Pancreas (tissue), 10 donors: ENCODE measurements around the gene CLIP2. TPM values are rescaled to one million over a fixed set of nuclear protein-coding genes. Genes with fewer than 3 reads are reported as not detected.
A peak's percentile ranks its signal among the peaks of the same experiment; 100 is the strongest.
"Not testable (repeated sequence)": the region's sequence is repeated elsewhere in the genome, so short reads cannot be mapped to it uniquely, and the experiment has no call there.

ENCODE experiments used
- ATAC-seq, 4 donors: fragments of 200-7000 bp; cut with Tn5 transposase; one replicate each; pipeline versions ENCODE4 v1.8.0 to v1.9.1; 2020; ENCODE audit warnings: mild to moderate bottlenecking in 4 of 4, moderate library complexity in 4 of 4
- DNase-seq, 6 donors: peaks; one replicate each; pipeline ENCODE4 v3.0.0-alpha.2; 2020
- FAIRE-seq: peaks from 2 replicates; lab custom pipeline; 2012; peaks lifted over from hg19 to GRCh38; lab: Jason Lieb, UNC
- H3K27ac ChIP-seq, 4 donors: fragments of 200-600 bp; sonication (generic); 1 replicate in 3 of 4; 2 replicates in 1 of 4; pipeline versions ENCODE4 v1.5.0 to v1.8.0; 2020
- H3K27me3 ChIP-seq, 4 donors: fragments of 200-600 bp; one replicate each; pipeline ENCODE4 v1.8.0; 2021
- H3K36me3 ChIP-seq, 3 donors: fragments of 200-600 bp; sonication (generic) in 1 of 3; one replicate each; pipeline versions ENCODE4 v1.5.0 to v1.8.0; 2020 to 2021
- H3K4me1 ChIP-seq, 3 donors: fragments of 200-600 bp; one replicate each; pipeline ENCODE4 v1.8.0; 2021
- H3K4me3 ChIP-seq, 4 donors: fragments of 200-600 bp; sonication (generic) in 2 of 4; one replicate each; pipeline versions ENCODE4 v1.5.0 to v1.8.0; 2020 to 2021
- H3K9me3 ChIP-seq, 4 donors: fragments of 200-600 bp; one replicate each; pipeline ENCODE4 v1.8.0; 2021
- CTCF ChIP-seq, 4 donors: fragments of 200-600 bp; sonication (generic) in 3 of 4; IDR thresholded peaks; one replicate each; pipeline versions ENCODE4 v1.5.0 to v1.8.0; 2021; ENCODE audit warnings: antibody characterized with exemption in 4 of 4
- WGBS, 2 donors: extraction: QIAGEN DNeasy Blood & Tissue Kit; methylation state at CpG; one replicate each; pipeline ENCODE4 v1.1.7; 2013; 5-methylcytosine and 5-hydroxymethylcytosine counted together
- intact Hi-C, 3 donors: fragments of 100-400 bp; cut with DNase I; formaldehyde crosslinking; loops; one replicate each; pipeline versions ENCODE4 v1.11.1 to v1.14.2; 2022
- polyA plus RNA-seq, 2 donors: library from polyadenylated mRNA; stranded (reverse); fragments of 200-250 nt; gene quantifications; one replicate each; pipeline ENCODE4 v1.2.3, GENCODE V29; 2013
- total RNA-seq, 6 donors: library from RNA; stranded (reverse); fragmentation: NEBNext Ultra II Directional in 4 of 6; extraction: Animal tissue kit (Norgen Biotek cat#: 25700) in 4 of 6; gene quantifications; one replicate each; pipeline versions ENCODE4 v1.2.1 to v1.2.4, GENCODE V29; 2021 to 2023
- donor health status: healthy with polysubstance abuse.
- donor health status: DM: no; HTN: no; CAD: no; lungs with moderate emphysema.
- donor health status: DM: no; HTN: no; CAD: no.
- donor health status: control.
- donor health status: control.
- donor health status: Bipolar disorder and iron deficiency.
- donor health status: DM: yes; HTN: yes; CAD: no.
- donor health status: DM: no; HTN: no; CAD: no.
- donor health status: DM: no; HTN: no; CAD: no.
- donor health status: DM: yes; HTN: yes; CAD: no.

Gene CLIP2
- total and polyA plus RNA-seq, 8 donors, result 8.5 to 30.6 (median 20.8) TPM

- FAIRE-seq (no peak), DNase-seq (peak in 1 of 6 donors; percentile 21), ATAC-seq (no peak)
- Histone ChIP-seq H3K4me1 (peaks cover 0 to 10% (median 10%) of the 10 kb centered on the region in 3 donors), H3K27ac (peak overlapping the region; percentile 81 to 96 (median 91)), H3K4me3 (peak overlapping the region; percentile 36 to 78 (median 64)), H3K9me3 (no peaks in the 10 kb centered on the region), H3K27me3 (no peaks in the 10 kb centered on the region), H3K36me3 (no peaks in the 10 kb centered on the region)
- TF ChIP-seq CTCF (IDR thresholded peaks at IDR 0.05), result no peak
- WGBS, 2 donors, result 11% methylated on average over 20 of the region's 20 CpGs
- intact Hi-C loops, result no loop called here
Observed at GRCh38 chr7:74254858-74255379, 34.3 kb upstream of the CLIP2 start.

- H3K36me3 ChIP-seq, intact Hi-C loops, DNase-seq, FAIRE-seq, ATAC-seq, H3K27me3 ChIP-seq, H3K9me3 ChIP-seq: not testable (repeated sequence)
- Histone ChIP-seq H3K4me1 (peaks cover 0 to 10% (median 10%) of the 10 kb centered on the region in 3 donors), H3K27ac (peak overlapping the region in 3 of 4 donors; percentile 81 to 96 (median 90)), H3K4me3 (peak overlapping the region in 2 of 4 donors; percentile 67 to 78)
- 92 to 97% methylated on average over 6 of the region's 6 CpGs for WGBS, 2 donors
Observed at GRCh38 chr7:74255461-74255860, 33.7 kb upstream of the CLIP2 start.

- H3K36me3 ChIP-seq, result no peaks in the 10 kb centered on the region
- no peak overlapping the region for H3K4me3 ChIP-seq
- ATAC-seq (no peak), DNase-seq (no peak), FAIRE-seq (no peak)
- no peak for TF ChIP-seq CTCF (IDR thresholded peaks at IDR 0.05)
- no peaks in the 10 kb centered on the region for H3K27me3 ChIP-seq
- H3K27ac ChIP-seq, result no peak overlapping the region
- WGBS, 2 donors, result 79 to 87% methylated on average over 12 of the region's 12 CpGs
- peaks cover 0 to 10% (median 10%) of the 10 kb centered on the region in 3 donors for H3K4me1 ChIP-seq
- intact Hi-C loops, result no loop called here
- no peaks in the 10 kb centered on the region for H3K9me3 ChIP-seq
Observed at GRCh38 chr7:74256491-74257408, 32.5 kb upstream of the CLIP2 start.

- H3K27ac ChIP-seq, result no peak overlapping the region
- ATAC-seq (no peak), DNase-seq (no peak), FAIRE-seq (no peak)
- H3K27me3 ChIP-seq, result no peaks in the 10 kb centered on the region
- no peak for TF ChIP-seq CTCF (IDR thresholded peaks at IDR 0.05)
- intact Hi-C loops, result no loop called here
- H3K9me3 ChIP-seq, result no peaks in the 10 kb centered on the region
- no peak overlapping the region for H3K4me3 ChIP-seq
- no peaks in the 10 kb centered on the region for H3K36me3 ChIP-seq
- 18 to 30% methylated on average over 9 of the region's 9 CpGs for WGBS, 2 donors
- H3K4me1 ChIP-seq, result peaks cover 0 to 2% (median 0%) of the 10 kb centered on the region in 3 donors
Observed at GRCh38 chr7:74258639-74259038, 30.6 kb upstream of the CLIP2 start.

GRCh38 chr7:74262639-74263398 is 26.4 kb upstream of the CLIP2 start:
- 82 to 87% methylated on average over 20 of the region's 20 CpGs for WGBS, 2 donors
- no peak for TF ChIP-seq CTCF (IDR thresholded peaks at IDR 0.05)
- H3K4me3 ChIP-seq, result no peak overlapping the region
- no peak overlapping the region for H3K27ac ChIP-seq
- no peaks in the 10 kb centered on the region for H3K9me3 ChIP-seq
- H3K27me3 ChIP-seq, result no peaks in the 10 kb centered on the region
- ATAC-seq (no peak), FAIRE-seq (no peak), DNase-seq (no peak)
- no peaks in the 10 kb centered on the region for H3K36me3 ChIP-seq
- intact Hi-C loops, result no loop called here
- H3K4me1 ChIP-seq, result no peaks in the 10 kb centered on the region
